ENCODE results near the gene ARID3A. TPM values are rescaled to one million over a fixed set of nuclear protein-coding genes. Genes with fewer than 3 reads are reported as not detected.

The ARID3A gene
- total RNA-seq, 1 donor from 2014 or later, result 106 TPM

GRCh38 chr19:931860-932647, 6.2 kb downstream of the ARID3A start:
- no peak for DNase-seq (ENCODE audit: low read depth)
- H3K36me3 ChIP-seq (ENCODE audit: insufficient read depth, low read length), result no peaks in the 10 kb centered on the region
- H4K20me1 ChIP-seq (ENCODE audit: insufficient read depth, low read length), result peaks cover 16% of the 10 kb centered on the region
- H3K27me3 ChIP-seq (ENCODE audit: insufficient read depth, low read length), result no peaks in the 10 kb centered on the region
- H3K79me2 ChIP-seq (ENCODE audit: insufficient read depth, low read length), result peaks cover 49% of the 10 kb centered on the region
- no peaks in the 10 kb centered on the region for H3K9me3 ChIP-seq (ENCODE audit: insufficient read depth, low read depth, low read length)
- H2AFZ ChIP-seq (ENCODE audit: low read depth, low read length), result no peak overlapping the region
- H3K9ac ChIP-seq (ENCODE audit: low read length), result no peak overlapping the region
- H3K4me2 ChIP-seq (ENCODE audit: low read length), result peak overlapping the region; percentile 71
- Mint-ChIP-seq H3K4me1 (ENCODE audit: low read depth, unreplicated experiment) (peaks cover 7% of the 10 kb centered on the region), H3K36me3 (ENCODE audit: low read depth, unreplicated experiment) (peaks cover 6% of the 10 kb centered on the region), H3K27me3 (ENCODE audit: low read depth, unreplicated experiment) (no peaks in the 10 kb centered on the region), H3K27ac (ENCODE audit: unreplicated experiment) (peak overlapping the region; percentile 18), H3K4me3 (ENCODE audit: unreplicated experiment) (no peak overlapping the region), H3K9me3 (ENCODE audit: unreplicated experiment) (no peaks in the 10 kb centered on the region)
- H3K4me3 ChIP-seq (ENCODE audit: insufficient read depth, low read depth, low read length), result no peak overlapping the region
- no peak for FAIRE-seq
- no peak for TF ChIP-seq CTCF (IDR thresholded peaks at IDR 0.05; ENCODE audit: insufficient read depth, low read depth, low read length)
- TF ChIP-seq EZH2 (IDR thresholded peaks at IDR 0.05; ENCODE audit: insufficient read depth, low read length), result no peak
- H3K4me1 ChIP-seq (ENCODE audit: insufficient read depth, low read length), result peaks cover 38% of the 10 kb centered on the region
- H3K27ac ChIP-seq (ENCODE audit: low read depth, low read length), result no peak overlapping the region

GRCh38 chr19:932648-933552, 7.1 kb downstream of the ARID3A start:
- FAIRE-seq (no peak), DNase-seq (ENCODE audit: low read depth) (peak; percentile 87)
- TF ChIP-seq CTCF (IDR thresholded peaks at IDR 0.05; ENCODE audit: insufficient read depth, low read depth, low read length), result no peak
- TF ChIP-seq EZH2 (IDR thresholded peaks at IDR 0.05; ENCODE audit: insufficient read depth, low read length), result no peak
- Mint-ChIP-seq H3K4me3 (ENCODE audit: unreplicated experiment) (no peak overlapping the region), H3K36me3 (ENCODE audit: low read depth, unreplicated experiment) (peaks cover 10% of the 10 kb centered on the region), H3K4me1 (ENCODE audit: low read depth, unreplicated experiment) (peaks cover 9% of the 10 kb centered on the region), H3K27ac (ENCODE audit: unreplicated experiment) (peak overlapping the region; percentile 83), H3K27me3 (ENCODE audit: low read depth, unreplicated experiment) (no peaks in the 10 kb centered on the region), H3K9me3 (ENCODE audit: unreplicated experiment) (no peaks in the 10 kb centered on the region)
- no peaks in the 10 kb centered on the region for H3K9me3 ChIP-seq (ENCODE audit: insufficient read depth, low read depth, low read length)
- H3K4me1 ChIP-seq (ENCODE audit: insufficient read depth, low read length), result peaks cover 35% of the 10 kb centered on the region
- peak overlapping the region; percentile 52 for H3K27ac ChIP-seq (ENCODE audit: low read depth, low read length)
- H3K9ac ChIP-seq (ENCODE audit: low read length), result peak overlapping the region; percentile 7
- H4K20me1 ChIP-seq (ENCODE audit: insufficient read depth, low read length), result peaks cover 19% of the 10 kb centered on the region
- H3K27me3 ChIP-seq (ENCODE audit: insufficient read depth, low read length), result no peaks in the 10 kb centered on the region
- no peak overlapping the region for H2AFZ ChIP-seq (ENCODE audit: low read depth, low read length)
- peaks cover 2% of the 10 kb centered on the region for H3K36me3 ChIP-seq (ENCODE audit: insufficient read depth, low read length)
- peak overlapping the region; percentile 71 for H3K4me2 ChIP-seq (ENCODE audit: low read length)
- H3K4me3 ChIP-seq (ENCODE audit: insufficient read depth, low read depth, low read length), result peak overlapping the region; percentile 17
- peaks cover 48% of the 10 kb centered on the region for H3K79me2 ChIP-seq (ENCODE audit: insufficient read depth, low read length)

Data from astrocyte (in vitro differentiated cells and primary cell).